ENCODE results near the gene BCDIN3D.

The BCDIN3D gene

DNA sequence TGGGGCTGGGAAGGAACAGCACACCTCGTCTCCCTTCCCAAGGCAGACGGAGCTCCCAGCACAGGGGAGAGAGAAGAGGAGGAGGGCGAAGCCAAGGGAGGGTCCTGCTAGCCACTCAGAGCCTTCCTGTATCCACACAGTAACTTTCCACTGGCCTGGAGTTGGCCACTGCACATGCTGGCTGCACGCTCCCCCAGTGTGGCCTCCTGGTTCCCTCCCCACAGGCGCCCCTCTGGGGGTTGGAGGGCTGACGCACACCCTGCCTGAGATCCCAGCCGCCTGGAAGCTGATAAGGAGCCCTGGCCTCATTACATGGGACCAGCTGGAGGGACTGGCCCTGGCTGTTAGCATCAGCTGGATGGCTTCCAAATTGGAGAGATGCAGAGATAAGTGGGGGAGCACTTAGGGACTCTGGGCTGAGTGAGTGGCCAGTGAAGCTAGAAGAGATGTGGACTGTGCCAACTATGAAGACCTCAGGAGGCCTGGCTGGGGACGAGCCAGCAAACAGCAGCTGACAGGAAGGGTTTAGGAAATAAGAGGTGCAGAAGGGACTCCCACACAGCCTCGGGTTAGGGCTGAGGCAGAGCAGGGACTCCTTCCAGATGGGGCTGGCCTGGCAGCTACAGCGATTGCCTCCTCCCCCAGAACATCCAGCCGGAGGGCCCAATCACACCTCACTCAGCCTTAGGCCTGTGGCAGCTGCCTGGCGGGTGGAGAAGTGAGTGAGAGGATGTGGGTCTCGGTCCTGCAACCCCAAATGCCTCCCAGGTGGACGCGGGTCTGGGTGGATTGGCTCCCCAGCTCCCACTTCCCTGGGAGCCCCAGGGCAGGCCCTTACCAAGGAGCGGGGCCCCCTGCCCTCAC lies 26.3 kb upstream of the BCDIN3D start:
- TF ChIP-seq, protein P1, sequence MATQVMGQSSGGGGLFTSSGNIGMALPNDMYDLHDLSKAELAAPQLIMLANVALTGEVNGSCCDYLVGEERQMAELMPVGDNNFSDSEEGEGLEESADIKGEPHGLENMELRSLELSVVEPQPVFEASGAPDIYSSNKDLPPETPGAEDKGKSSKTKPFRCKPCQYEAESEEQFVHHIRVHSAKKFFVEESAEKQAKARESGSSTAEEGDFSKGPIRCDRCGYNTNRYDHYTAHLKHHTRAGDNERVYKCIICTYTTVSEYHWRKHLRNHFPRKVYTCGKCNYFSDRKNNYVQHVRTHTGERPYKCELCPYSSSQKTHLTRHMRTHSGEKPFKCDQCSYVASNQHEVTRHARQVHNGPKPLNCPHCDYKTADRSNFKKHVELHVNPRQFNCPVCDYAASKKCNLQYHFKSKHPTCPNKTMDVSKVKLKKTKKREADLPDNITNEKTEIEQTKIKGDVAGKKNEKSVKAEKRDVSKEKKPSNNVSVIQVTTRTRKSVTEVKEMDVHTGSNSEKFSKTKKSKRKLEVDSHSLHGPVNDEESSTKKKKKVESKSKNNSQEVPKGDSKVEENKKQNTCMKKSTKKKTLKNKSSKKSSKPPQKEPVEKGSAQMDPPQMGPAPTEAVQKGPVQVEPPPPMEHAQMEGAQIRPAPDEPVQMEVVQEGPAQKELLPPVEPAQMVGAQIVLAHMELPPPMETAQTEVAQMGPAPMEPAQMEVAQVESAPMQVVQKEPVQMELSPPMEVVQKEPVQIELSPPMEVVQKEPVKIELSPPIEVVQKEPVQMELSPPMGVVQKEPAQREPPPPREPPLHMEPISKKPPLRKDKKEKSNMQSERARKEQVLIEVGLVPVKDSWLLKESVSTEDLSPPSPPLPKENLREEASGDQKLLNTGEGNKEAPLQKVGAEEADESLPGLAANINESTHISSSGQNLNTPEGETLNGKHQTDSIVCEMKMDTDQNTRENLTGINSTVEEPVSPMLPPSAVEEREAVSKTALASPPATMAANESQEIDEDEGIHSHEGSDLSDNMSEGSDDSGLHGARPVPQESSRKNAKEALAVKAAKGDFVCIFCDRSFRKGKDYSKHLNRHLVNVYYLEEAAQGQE (IDR thresholded peaks at IDR 0.05; ENCODE audit: insufficient read depth in 1 of 2, low read depth in 2 of 2, low read length in 2 of 2), result peak in 1 of 2 experiments; percentile 46; a peak in 1 of 4 replicates
- TF ChIP-seq SIN3A (IDR thresholded peaks at IDR 0.05; ENCODE audit: borderline replicate concordance, insufficient read depth, low read length) (0 out of 2 replicates have a peak, but pooled peaks have one; percentile 12), TAF1 (IDR thresholded peaks at IDR 0.05; ENCODE audit: borderline replicate concordance, insufficient read depth, low read length) (no peak), FOXP2 (optimal IDR thresholded peaks at IDR 0.05; ENCODE audit: borderline replicate concordance, extremely low read depth, extremely low read length, insufficient read depth) (peak; percentile 68), POLR2AphosphoS5 (IDR thresholded peaks at IDR 0.05; ENCODE audit: low read depth, low read length) (0 out of 2 replicates have a peak, but pooled peaks have one; percentile 64)

DNA sequence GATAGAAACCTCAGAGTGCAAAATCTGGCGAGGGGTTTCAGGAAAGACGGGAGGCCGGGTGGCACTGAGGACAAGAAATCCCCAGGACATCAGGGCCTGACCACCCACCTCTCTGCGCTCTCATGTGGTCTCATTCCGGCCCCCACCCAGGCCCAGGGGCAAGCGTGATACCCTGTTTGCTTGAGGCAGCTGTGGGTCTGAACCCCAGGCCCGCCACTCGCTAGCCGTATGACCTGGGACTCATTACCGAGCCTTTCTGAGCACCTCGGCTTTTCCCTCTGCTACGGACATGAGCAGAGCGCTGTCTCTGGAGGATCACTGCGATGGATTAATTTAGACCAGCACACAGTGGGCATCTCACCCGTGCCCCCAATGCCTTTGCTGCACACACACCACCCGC lies 25.5 kb upstream of the BCDIN3D start:
- TF ChIP-seq FOXP2 (optimal IDR thresholded peaks at IDR 0.05; ENCODE audit: borderline replicate concordance, extremely low read depth, extremely low read length, insufficient read depth) (no peak), SIN3A (IDR thresholded peaks at IDR 0.05; ENCODE audit: borderline replicate concordance, insufficient read depth, low read length) (no peak), TAF1 (IDR thresholded peaks at IDR 0.05; ENCODE audit: borderline replicate concordance, insufficient read depth, low read length) (no peak)
- TF ChIP-seq, protein P1 (IDR thresholded peaks at IDR 0.05; ENCODE audit: insufficient read depth in 1 of 2, low read depth in 2 of 2, low read length in 2 of 2), result no peak

DNA sequence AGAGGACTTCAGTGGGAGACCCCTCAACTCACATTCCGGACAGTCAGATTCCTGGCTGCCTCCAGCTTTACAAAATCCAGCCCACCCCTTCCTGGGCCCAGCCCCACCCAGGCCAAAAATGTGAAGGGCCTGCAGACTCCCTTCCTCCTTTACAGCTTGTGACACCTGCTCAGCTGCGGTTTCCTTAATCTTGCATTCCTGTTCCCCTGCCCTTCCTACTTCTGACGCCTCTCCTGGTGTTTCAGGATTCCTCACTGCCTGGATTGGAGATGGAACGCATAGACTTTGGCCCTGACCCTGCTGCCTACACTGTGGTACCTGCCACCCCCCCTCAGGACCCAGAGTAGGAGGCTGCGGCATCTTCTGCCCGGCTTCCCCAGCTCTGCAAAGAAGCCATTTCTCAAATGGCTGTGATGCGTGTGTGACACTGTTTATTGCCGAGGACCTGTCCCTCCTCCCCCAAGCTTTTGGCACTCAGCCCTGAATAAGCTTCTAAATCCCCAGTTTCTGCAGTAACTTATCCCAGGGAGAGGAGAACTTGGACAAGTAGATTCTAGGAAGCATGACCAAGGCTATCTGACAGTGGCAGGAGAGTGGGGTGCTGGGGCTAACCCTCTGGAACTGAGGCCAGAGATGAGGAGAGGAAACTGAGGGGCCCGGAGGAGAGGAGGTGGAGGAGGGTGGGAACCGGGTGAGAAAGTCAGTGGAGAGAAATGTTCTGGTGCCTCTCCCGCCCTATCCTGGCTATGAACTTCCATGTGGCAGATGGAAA lies 24.9 kb upstream of the BCDIN3D start:
- no peak for TF ChIP-seq SIN3A (IDR thresholded peaks at IDR 0.05; ENCODE audit: borderline replicate concordance, insufficient read depth, low read length)
- TF ChIP-seq POLR2AphosphoS5 (IDR thresholded peaks at IDR 0.05; ENCODE audit: low read depth, low read length), result no peak
- no peak for TF ChIP-seq TAF1 (IDR thresholded peaks at IDR 0.05; ENCODE audit: borderline replicate concordance, insufficient read depth, low read length)
- no peak for TF ChIP-seq FOXP2 (optimal IDR thresholded peaks at IDR 0.05; ENCODE audit: borderline replicate concordance, extremely low read depth, extremely low read length, insufficient read depth)

DNA sequence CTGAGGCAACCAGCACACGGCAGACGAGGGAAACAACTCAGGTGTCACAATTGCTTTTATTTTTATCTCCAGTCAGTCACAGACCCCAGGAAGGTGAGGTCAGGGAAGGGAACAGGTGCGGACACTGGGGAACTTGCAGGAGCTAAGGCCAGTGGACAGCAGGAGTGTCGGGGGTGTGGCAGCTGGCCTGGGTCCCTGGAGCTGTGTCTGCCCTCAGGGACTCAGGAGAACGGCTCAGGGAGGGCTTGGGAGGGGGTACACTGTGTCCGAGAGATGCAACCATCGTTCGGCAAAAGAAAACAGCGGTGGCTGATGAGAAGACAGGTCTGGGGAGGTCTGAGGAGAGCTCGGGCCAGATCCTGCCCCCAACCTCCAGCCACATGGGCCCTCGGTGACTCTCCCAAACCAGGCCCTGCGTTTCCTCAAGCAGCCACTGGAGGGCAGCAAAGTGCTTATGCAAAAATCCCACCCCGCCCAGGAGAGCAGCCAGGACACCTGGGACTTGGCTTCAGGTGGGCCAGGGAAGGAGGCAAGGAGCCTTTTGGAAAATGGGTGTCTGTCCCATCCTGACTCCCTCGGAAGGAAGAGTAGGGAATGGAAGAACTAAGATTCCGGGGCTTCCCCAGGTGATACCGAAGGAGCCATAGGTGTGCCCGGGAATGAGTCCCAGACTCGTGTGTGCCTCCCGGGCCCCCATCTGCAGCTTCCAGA lies 24.1 kb upstream of the BCDIN3D start:
- TF ChIP-seq, protein P1 (IDR thresholded peaks at IDR 0.05; ENCODE audit: insufficient read depth in 1 of 2, low read depth in 2 of 2, low read length in 2 of 2), result no peak
- TF ChIP-seq TAF1 (IDR thresholded peaks at IDR 0.05; ENCODE audit: borderline replicate concordance, insufficient read depth, low read length), result no peak
- no peak for TF ChIP-seq POLR2AphosphoS5 (IDR thresholded peaks at IDR 0.05; ENCODE audit: low read depth, low read length)
- TF ChIP-seq SIN3A (IDR thresholded peaks at IDR 0.05; ENCODE audit: borderline replicate concordance, insufficient read depth, low read length), result no peak
- no peak for TF ChIP-seq FOXP2 (optimal IDR thresholded peaks at IDR 0.05; ENCODE audit: borderline replicate concordance, extremely low read depth, extremely low read length, insufficient read depth)

DNA sequence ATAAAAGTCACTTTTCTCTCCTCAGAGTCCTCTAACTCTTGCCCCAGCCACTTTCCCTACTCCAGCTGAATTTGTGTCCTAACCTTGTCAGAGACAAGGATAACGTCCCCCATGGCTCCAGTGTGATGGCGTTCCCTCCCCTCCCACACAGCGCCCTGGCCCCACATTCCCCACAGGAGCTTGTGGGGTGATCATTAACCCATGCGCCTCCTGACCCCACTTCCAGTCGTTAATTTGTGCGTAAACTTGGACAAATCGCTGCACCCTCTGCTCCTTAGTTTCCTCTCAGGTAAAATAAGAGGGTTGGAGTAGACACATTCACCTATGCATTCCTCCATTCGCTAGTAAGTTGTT lies 22.9 kb upstream of the BCDIN3D start:
- TF ChIP-seq, protein P1 (IDR thresholded peaks at IDR 0.05; ENCODE audit: insufficient read depth in 1 of 2, low read depth in 2 of 2, low read length in 2 of 2), result no peak
- TF ChIP-seq TAF1 (IDR thresholded peaks at IDR 0.05; ENCODE audit: borderline replicate concordance, insufficient read depth, low read length) (no peak), FOXP2 (optimal IDR thresholded peaks at IDR 0.05; ENCODE audit: borderline replicate concordance, extremely low read depth, extremely low read length, insufficient read depth) (no peak), POLR2AphosphoS5 (IDR thresholded peaks at IDR 0.05; ENCODE audit: low read depth, low read length) (no peak), SIN3A (IDR thresholded peaks at IDR 0.05; ENCODE audit: borderline replicate concordance, insufficient read depth, low read length) (no peak)
